ENCODE measurements around the gene LCE5A.

- TF ChIP-seq YY1 (IDR thresholded peaks at IDR 0.05) (no peak), CTCF (IDR thresholded peaks at IDR 0.05; ENCODE audit: low read depth, low read length, missing input control) (peak; percentile 71), TAF1 (conservative IDR thresholded peaks at IDR 0.05) (no peak), REST (IDR thresholded peaks at IDR 0.05) (no peak), SP1 (IDR thresholded peaks at IDR 0.05) (no peak), MAX (IDR thresholded peaks at IDR 0.05) (no peak), ATF3 (IDR thresholded peaks at IDR 0.05) (no peak), RAD21 (IDR thresholded peaks at IDR 0.05) (peak; percentile 76 to 83), ZBTB33 (IDR thresholded peaks at IDR 0.05) (no peak), JUND (IDR thresholded peaks at IDR 0.05) (no peak), EGR1 (IDR thresholded peaks at IDR 0.05; ENCODE audit: low read depth in 2 of 2) (no peak), FOXA1 (IDR thresholded peaks at IDR 0.05) (no peak)
Measured at GRCh38 chr1:152533327-152533938, 22.8 kb downstream of the LCE5A start.
